ENCODE measurements around the gene DNAH11. TPM values are rescaled to one million over a fixed set of nuclear protein-coding genes. Genes with fewer than 3 reads are reported as not detected.
A peak's percentile ranks its signal among the peaks of the same experiment; 100 is the strongest.

The DNAH11 gene
- total and polyA plus RNA-seq, 4 donors: 0.05 to 0.50 (median 0.11) TPM

DNA sequence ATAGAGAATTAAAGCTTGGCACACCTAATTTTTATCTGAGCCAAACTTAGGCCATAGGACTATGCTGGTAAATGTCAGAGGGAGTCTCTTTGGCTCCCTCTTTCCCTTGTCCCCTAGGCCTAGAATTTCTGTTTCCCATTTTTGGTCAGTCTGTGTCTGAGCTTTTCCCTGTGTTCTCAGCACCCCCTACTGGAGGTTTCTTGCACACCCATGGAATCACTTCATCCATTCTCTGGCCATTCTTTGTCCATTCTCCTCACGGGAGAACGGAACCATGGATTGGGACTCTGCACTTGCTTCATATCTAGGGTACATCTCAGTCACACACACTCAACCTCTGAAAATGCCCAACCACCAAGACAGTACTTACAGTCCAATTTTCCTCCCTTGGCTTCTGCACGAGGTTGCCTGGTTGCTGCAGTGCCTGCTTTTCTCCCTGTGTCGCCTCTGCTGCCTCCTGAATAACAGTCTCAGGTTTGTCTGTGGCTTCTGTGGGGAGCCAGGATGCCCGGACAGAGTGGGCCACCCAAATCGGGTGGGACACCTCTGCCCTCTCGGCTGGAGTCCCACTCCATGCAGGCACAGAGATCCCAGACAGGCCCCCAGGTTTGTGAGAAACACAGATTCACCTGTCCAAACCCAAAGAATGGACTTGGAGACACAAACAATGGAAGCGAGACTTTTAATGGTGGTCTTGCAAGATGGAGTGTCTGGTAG lies 35.1 kb upstream of the DNAH11 start:
- TF ChIP-seq RAD21 (IDR thresholded peaks at IDR 0.05) (peak; percentile 94 to 96), YY1 (IDR thresholded peaks at IDR 0.05) (no peak)
- TF ChIP-seq, protein P1, sequence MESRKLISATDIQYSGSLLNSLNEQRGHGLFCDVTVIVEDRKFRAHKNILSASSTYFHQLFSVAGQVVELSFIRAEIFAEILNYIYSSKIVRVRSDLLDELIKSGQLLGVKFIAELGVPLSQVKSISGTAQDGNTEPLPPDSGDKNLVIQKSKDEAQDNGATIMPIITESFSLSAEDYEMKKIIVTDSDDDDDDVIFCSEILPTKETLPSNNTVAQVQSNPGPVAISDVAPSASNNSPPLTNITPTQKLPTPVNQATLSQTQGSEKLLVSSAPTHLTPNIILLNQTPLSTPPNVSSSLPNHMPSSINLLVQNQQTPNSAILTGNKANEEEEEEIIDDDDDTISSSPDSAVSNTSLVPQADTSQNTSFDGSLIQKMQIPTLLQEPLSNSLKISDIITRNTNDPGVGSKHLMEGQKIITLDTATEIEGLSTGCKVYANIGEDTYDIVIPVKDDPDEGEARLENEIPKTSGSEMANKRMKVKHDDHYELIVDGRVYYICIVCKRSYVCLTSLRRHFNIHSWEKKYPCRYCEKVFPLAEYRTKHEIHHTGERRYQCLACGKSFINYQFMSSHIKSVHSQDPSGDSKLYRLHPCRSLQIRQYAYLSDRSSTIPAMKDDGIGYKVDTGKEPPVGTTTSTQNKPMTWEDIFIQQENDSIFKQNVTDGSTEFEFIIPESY (IDR thresholded peaks at IDR 0.05): no peak
- TF ChIP-seq, protein P2, sequence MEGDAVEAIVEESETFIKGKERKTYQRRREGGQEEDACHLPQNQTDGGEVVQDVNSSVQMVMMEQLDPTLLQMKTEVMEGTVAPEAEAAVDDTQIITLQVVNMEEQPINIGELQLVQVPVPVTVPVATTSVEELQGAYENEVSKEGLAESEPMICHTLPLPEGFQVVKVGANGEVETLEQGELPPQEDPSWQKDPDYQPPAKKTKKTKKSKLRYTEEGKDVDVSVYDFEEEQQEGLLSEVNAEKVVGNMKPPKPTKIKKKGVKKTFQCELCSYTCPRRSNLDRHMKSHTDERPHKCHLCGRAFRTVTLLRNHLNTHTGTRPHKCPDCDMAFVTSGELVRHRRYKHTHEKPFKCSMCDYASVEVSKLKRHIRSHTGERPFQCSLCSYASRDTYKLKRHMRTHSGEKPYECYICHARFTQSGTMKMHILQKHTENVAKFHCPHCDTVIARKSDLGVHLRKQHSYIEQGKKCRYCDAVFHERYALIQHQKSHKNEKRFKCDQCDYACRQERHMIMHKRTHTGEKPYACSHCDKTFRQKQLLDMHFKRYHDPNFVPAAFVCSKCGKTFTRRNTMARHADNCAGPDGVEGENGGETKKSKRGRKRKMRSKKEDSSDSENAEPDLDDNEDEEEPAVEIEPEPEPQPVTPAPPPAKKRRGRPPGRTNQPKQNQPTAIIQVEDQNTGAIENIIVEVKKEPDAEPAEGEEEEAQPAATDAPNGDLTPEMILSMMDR (IDR thresholded peaks at IDR 0.05; ENCODE audit: low read depth, low read length, missing input control): peak; percentile 72
- TF ChIP-seq, protein P3, sequence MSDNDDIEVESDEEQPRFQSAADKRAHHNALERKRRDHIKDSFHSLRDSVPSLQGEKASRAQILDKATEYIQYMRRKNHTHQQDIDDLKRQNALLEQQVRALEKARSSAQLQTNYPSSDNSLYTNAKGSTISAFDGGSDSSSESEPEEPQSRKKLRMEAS (IDR thresholded peaks at IDR 0.05): no peak
- DNase-seq (ENCODE audit: low spot score): peak; percentile 69
- Histone ChIP-seq H3K9ac (ENCODE audit: low read depth in 1 of 2, low read length in 2 of 2) (no peak overlapping the region), H3K9me3 (ENCODE audit: control insufficient read depth in 4 of 4, low read length in 3 of 4) (no peaks in the 10 kb centered on the region), H3K27ac (ENCODE audit: low read depth in 1 of 2, low read length in 2 of 2) (no peak overlapping the region), H3K36me3 (ENCODE audit: control insufficient read depth in 4 of 4, insufficient read depth in 3 of 4, low read depth in 1 of 4, low read length in 3 of 4) (no peaks in the 10 kb centered on the region), H3K4me1 (ENCODE audit: control insufficient read depth in 4 of 4, insufficient read depth in 4 of 4, low read length in 3 of 4) (peaks cover 0 to 11% (median 4%) of the 10 kb centered on the region in 4 donors), H3K4me3 (ENCODE audit: low read depth in 1 of 3, low read length in 3 of 3) (no peak overlapping the region), H3K27me3 (ENCODE audit: control insufficient read depth in 4 of 4, insufficient read depth in 4 of 4, low read length in 3 of 4) (no peaks in the 10 kb centered on the region)
- 81% methylated on average over 8 of the region's 8 CpGs for WGBS

DNA sequence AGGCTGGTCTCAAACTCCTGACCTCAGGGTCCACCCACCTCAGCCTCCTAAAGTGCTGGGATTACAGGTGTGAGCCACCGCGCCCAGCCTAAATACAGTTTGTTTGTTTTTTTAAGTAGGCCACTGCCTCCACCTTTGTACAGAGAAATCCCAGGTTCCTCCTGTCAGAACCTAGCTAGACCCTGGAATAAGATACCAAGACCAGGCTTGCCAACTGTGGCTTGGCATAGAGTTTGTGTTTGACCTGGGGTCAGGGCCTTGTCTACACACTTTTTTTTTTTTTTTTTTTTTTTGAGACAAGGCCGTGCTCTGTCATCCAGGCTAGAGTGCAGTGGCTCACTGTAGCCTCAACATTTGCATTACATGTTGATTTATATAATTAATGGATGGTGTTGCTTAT lies 34.3 kb upstream of the DNAH11 start:
- Histone ChIP-seq H3K27me3 (ENCODE audit: control insufficient read depth in 4 of 4, insufficient read depth in 4 of 4, low read length in 3 of 4) (no peaks in the 10 kb centered on the region), H3K36me3 (ENCODE audit: control insufficient read depth in 4 of 4, insufficient read depth in 3 of 4, low read depth in 1 of 4, low read length in 3 of 4) (no peaks in the 10 kb centered on the region), H3K27ac (ENCODE audit: low read depth in 1 of 2, low read length in 2 of 2) (no peak overlapping the region), H3K9ac (ENCODE audit: low read depth in 1 of 2, low read length in 2 of 2) (no peak overlapping the region), H3K4me3 (ENCODE audit: low read depth in 1 of 3, low read length in 3 of 3) (no peak overlapping the region), H3K9me3 (ENCODE audit: control insufficient read depth in 4 of 4, low read length in 3 of 4) (no peaks in the 10 kb centered on the region), H3K4me1 (ENCODE audit: control insufficient read depth in 4 of 4, insufficient read depth in 4 of 4, low read length in 3 of 4) (peaks cover 0 to 11% (median 4%) of the 10 kb centered on the region in 4 donors)
- TF ChIP-seq, protein P2 (IDR thresholded peaks at IDR 0.05; ENCODE audit: low read depth, low read length, missing input control): no peak
- no peak for TF ChIP-seq TAF1 (conservative IDR thresholded peaks at IDR 0.05)
- TF ChIP-seq NR2F2 (IDR thresholded peaks at IDR 0.05): peak; percentile 19
- peak; percentile 79 to 86 for TF ChIP-seq RXRA (IDR thresholded peaks at IDR 0.05)
- TF ChIP-seq FOXA2 (IDR thresholded peaks at IDR 0.05): peak; percentile 29
- TF ChIP-seq SP1 (IDR thresholded peaks at IDR 0.05): peak; percentile 80
- TF ChIP-seq, protein P1 (IDR thresholded peaks at IDR 0.05): peak; percentile 28
- TF ChIP-seq RAD21 (IDR thresholded peaks at IDR 0.05): peak; percentile 28 to 55
- TF ChIP-seq HNF4A (conservative IDR thresholded peaks at IDR 0.05): peak; percentile 73 to 74
- no peak for DNase-seq (ENCODE audit: low spot score)
- WGBS: 40% methylated on average over 3 of the region's 3 CpGs

Data from liver (tissue), 9 donors.